K562 (cell line): Measurements from ENCODE around the gene FGFRL1. TPM values are rescaled to one million over a fixed set of nuclear protein-coding genes. Genes with fewer than 3 reads are reported as not detected.

Experiments
- ATAC-seq: fragments of 200-7000 bp; cut with Tn5 transposase; 3 replicates; pipeline ENCODE4 v1.9.1; 2020; ENCODE audit warnings: moderate library complexity
- BruUV-seq: library from RNA; stranded (reverse); fragments of 400-500 nt; replicated peaks from 2 replicates; lab custom pipeline; 2021; lab: Mats Ljungman, UMichigan
- CTCF ChIA-PET: fragments of 300-600 bp; formaldehyde crosslinking; extraction: SDS; loops from one replicate; lab custom pipeline; 2021; ENCODE audit warnings: low intra/inter-chr PET ratio; lab: Yijun Ruan, JAX
- POLR2A ChIA-PET: fragments of 300-600, 350-650 bp; sonication (Branson Sonifier 250); formaldehyde crosslinking; extraction: SDS; loops from one replicate; lab custom pipeline; 2021; ENCODE audit warnings: antibody characterized with exemption, inconsistent platforms; lab: Yijun Ruan, JAX
- DNase-seq, 4 experiments: peaks; one replicate each; pipeline versions ENCODE4 v3.0.0 to v3.0.0-alpha.2; 2011 to 2018; ENCODE audit warnings: low spot score in 3 of 4, mixed read lengths in 3 of 4; ENCODE audit errors: extremely low read depth in 1 of 4
- FAIRE-seq: peaks from 2 replicates; lab custom pipeline; 2011; peaks lifted over from hg19 to GRCh38; lab: Jason Lieb, UNC
- H2AFZ ChIP-seq: 2 replicates; pipeline ENCODE4 v1.6.0; 2011; ENCODE audit warnings: low read depth, low read length, control low read depth, inconsistent platforms
- H3K27ac ChIP-seq: fragments of 200-600 bp; 3 replicates; pipeline ENCODE4 v1.8.0; 2011; ENCODE audit warnings: low read depth, mild to moderate bottlenecking, control low read depth, inconsistent platforms, low read length, moderate library complexity, mixed read lengths; ENCODE audit errors: extremely low read depth
- H3K27me3 ChIP-seq, 2 experiments: fragments of 300-600 bp in 1 of 2; 2 replicates in 1 of 2; 3 replicates in 1 of 2; pipeline versions ENCODE4 v1.6.0 to v1.8.0; 2011; ENCODE audit warnings: inconsistent platforms in 2 of 2, low read length in 2 of 2, mild to moderate bottlenecking in 1 of 2, mixed read lengths in 1 of 2, moderate library complexity in 1 of 2; ENCODE audit not compliant: control insufficient read depth in 2 of 2, insufficient read depth in 2 of 2
- H3K36me3 ChIP-seq: fragments of 300-600 bp; 3 replicates; pipeline ENCODE4 v1.8.0; 2011; ENCODE audit warnings: mild to moderate bottlenecking, low read length, inconsistent platforms; ENCODE audit not compliant: control insufficient read depth, insufficient read depth
- H3K4me1 ChIP-seq, 2 experiments: fragments of 200-600 bp in 1 of 2; replicated peaks in 1 of 2; 2 replicates in 1 of 2; 3 replicates in 1 of 2; pipeline versions ENCODE4 v1.5.1 to v1.8.0; 2011; ENCODE audit warnings: inconsistent platforms in 2 of 2, low read length in 2 of 2, mild to moderate bottlenecking in 1 of 2, mixed read lengths in 1 of 2, moderate library complexity in 1 of 2; ENCODE audit not compliant: control insufficient read depth in 2 of 2, insufficient read depth in 2 of 2
- H3K4me2 ChIP-seq: 2 replicates; pipeline ENCODE4 v1.6.1; 2011; ENCODE audit warnings: low read length, control low read depth, inconsistent platforms, mixed read lengths; ENCODE audit not compliant: insufficient read depth
- H3K4me3 ChIP-seq: fragments of 200-600 bp; sonication (generic), shearing (Covaris generic); 2 replicates; pipeline ENCODE4 v1.5.1; 2016; ENCODE audit warnings: control low read depth, inconsistent platforms
- H3K79me2 ChIP-seq: fragments of 200-600 bp; 3 replicates; pipeline ENCODE4 v1.8.0; 2011; ENCODE audit warnings: low read length, inconsistent platforms; ENCODE audit not compliant: control insufficient read depth, insufficient read depth
- H3K9ac ChIP-seq, 2 experiments: 2 replicates each; pipeline versions ENCODE4 v1.6.0 to v1.6.1; 2011; ENCODE audit warnings: low read depth in 2 of 2, low read length in 2 of 2, control low read depth in 1 of 2, inconsistent platforms in 1 of 2, mild to moderate bottlenecking in 1 of 2, mixed read lengths in 1 of 2; ENCODE audit not compliant: insufficient read depth in 1 of 2
- H3K9me1 ChIP-seq: one replicate; pipeline ENCODE4 v1.6.0; 2011; ENCODE audit warnings: inconsistent platforms, mild to moderate bottlenecking, low read length, moderate library complexity; ENCODE audit not compliant: control insufficient read depth, insufficient read depth
- H3K9me3 ChIP-seq: replicated peaks from 2 replicates; pipeline ENCODE4 v1.5.1; 2011; ENCODE audit warnings: low read depth, low read length, inconsistent platforms; ENCODE audit not compliant: control insufficient read depth, insufficient read depth
- H4K20me1 ChIP-seq: replicated peaks from 2 replicates; pipeline ENCODE4 v1.6.1; 2011; ENCODE audit warnings: low read length, inconsistent platforms, mixed read lengths; ENCODE audit not compliant: control insufficient read depth, insufficient read depth
- BCL6 ChIP-seq: fragments of 250-450 bp; sonication (Bioruptor Pico); IDR thresholded peaks from 2 replicates; pipeline ENCODE4 v1.4.0; 2020
- GABPA ChIP-seq: fragments of 200-800 bp; sonication (Bioruptor generic); conservative IDR thresholded peaks from 2 replicates; pipeline ENCODE4 v1.6.1; 2016; ENCODE audit warnings: low read depth, missing genetic modification characterization, missing compliant biosample characterization
- KDM2B ChIP-seq: fragments of 250-450 bp; sonication (Bioruptor Pico); IDR thresholded peaks from 2 replicates; pipeline ENCODE4 v1.8.0; 2021; ENCODE audit warnings: mild to moderate bottlenecking, moderate library complexity
- NR2C2 ChIP-seq, 2 experiments: fragments of 200-800 bp in 1 of 2; sonication (Bioruptor generic) in 1 of 2; sonication (generic) in 1 of 2; formaldehyde crosslinking in 1 of 2; IDR thresholded peaks; 2 replicates each; pipeline versions ENCODE4 v1.6.1 to v1.8.0; 2016 to 2022; ENCODE audit warnings: mild to moderate bottlenecking in 1 of 2, missing compliant biosample characterization in 1 of 2, missing genetic modification characterization in 1 of 2, missing genetic modification reagents in 1 of 2
- SAFB ChIP-seq: fragments of 200-400 bp; formaldehyde crosslinking; IDR thresholded peaks from 2 replicates; pipeline ENCODE4 v1.6.1; 2017; ENCODE audit warnings: low read depth, low read length, borderline replicate concordance
- TARDBP ChIP-seq: fragments of 450-650 bp; IDR thresholded peaks from 2 replicates; pipeline ENCODE4 v1.6.1; 2016
- USF2 ChIP-seq: sonication (generic); formaldehyde crosslinking; IDR thresholded peaks from 2 replicates; pipeline ENCODE4 v1.5.0; 2020; ENCODE audit warnings: missing genetic modification reagents
- WGBS: fragments of 100-300 bp; shearing (Covaris generic); methylation state at CpG from one replicate; pipeline ENCODE4 v1.1.6; 2016; ENCODE audit warnings: low coverage, mixed read lengths; ENCODE audit not compliant: insufficient coverage; ENCODE audit errors: missing lambda C conversion rate; 5-methylcytosine and 5-hydroxymethylcytosine counted together
- in situ Hi-C: fragments of 300-500 bp; cut with MboI; formaldehyde crosslinking; loops from 4 replicates; pipeline ENCODE4 v1.15.0; 2018; ENCODE audit warnings: inconsistent platforms, mixed read lengths
- intact Hi-C: fragments of 100-400 bp; cut with micrococcal nuclease; formaldehyde crosslinking; loops from 2 replicates; pipeline ENCODE4 v1.14.2; 2022
- polyA plus RNA-seq, 8 experiments: library from polyadenylated mRNA; depleted of rRNA in 4 of 8; stranded (reverse) in 5 of 8; unstranded in 3 of 8; fragments of >200 nt; fragmentation: Nextera tagmentation in 2 of 8; fragmentation: Illumina TruSeq in 1 of 8; extraction: Ambion mirVana in 2 of 8; extraction: Trizol in 1 of 8; gene quantifications; 2 replicates each; pipeline versions ENCODE4 v1.2.1 to v1.2.3, GENCODE V29; 2011 to 2014; ENCODE audit warnings: inconsistent platforms in 1 of 8, missing spikeins in 1 of 8
- total RNA-seq, 7 experiments: library from RNA; depleted of rRNA in 6 of 7; stranded (reverse); fragments of >200 nt in 6 of 7; fragmentation: Illumina TruSeq in 2 of 7; extraction: Trizol in 2 of 7; gene quantifications; 2 replicates each; pipeline versions ENCODE4 v1.2.1 to v1.2.3, GENCODE V29; 2011 to 2021; ENCODE audit warnings: low replicate concordance in 1 of 7
- TF ChIP-seq, protein P1 (sequence below): sonication (generic); formaldehyde crosslinking; IDR thresholded peaks from 2 replicates; pipeline ENCODE4 v1.8.0; 2022; ENCODE audit warnings: missing genetic modification reagents, mild to moderate bottlenecking, borderline replicate concordance
- TF ChIP-seq, protein P2 (sequence below), 2 experiments: fragments of 150-350 bp in 1 of 2; IDR thresholded peaks; 2 replicates each; pipeline ENCODE4 v1.6.1; 2012 to 2016; ENCODE audit warnings: low read depth in 2 of 2, low read length in 2 of 2, mild to moderate bottlenecking in 1 of 2, moderate library complexity in 1 of 2
- TF ChIP-seq, protein P3 (sequence below): sonication (generic); formaldehyde crosslinking; IDR thresholded peaks from 2 replicates; pipeline ENCODE4 v1.9.0; 2022; ENCODE audit warnings: mild to moderate bottlenecking, missing genetic modification reagents

FGFRL1 gene
- total and polyA plus RNA-seq, 9 of the 15 experiments (the other 6 are each of a cell fraction or from before 2014, with no cell fraction given) = 0.34 to 49.9 (median 14.6) TPM

- POLR2A ChIA-PET = interaction anchor here (0.9 kb wide), 1 partner anchor 13 kb away, joined by 3 read pairs; the partner anchor contains the start of gene IDUA
- H3K9me1 ChIP-seq = no peaks in the 10 kb centered on the region
- intact Hi-C loops = loop anchor here (2.0 kb wide), 1 partner anchor 43 kb away; no protein-coding TSS in a partner anchor
- H3K4me3 ChIP-seq = peak within 1 kb of the TSS; percentile 79
- FAIRE-seq (no peak), ATAC-seq (peak; percentile 93), DNase-seq (peak; percentile 84 to 98 (median 97))
- no peaks in the 10 kb centered on the region for H3K9me3 ChIP-seq
- no peaks in the 10 kb centered on the region for H3K27me3 ChIP-seq
- H3K4me1 ChIP-seq = peaks cover 0 to 61% of the 10 kb centered on the region in 2 experiments; a peak in 4 of 5 replicates
- H3K4me2 ChIP-seq = peak within 1 kb of the TSS; percentile 79
- peaks cover 10% of the 10 kb centered on the region; the same call in 2 of the 3 replicates for H3K79me2 ChIP-seq
- H4K20me1 ChIP-seq = no peaks in the 10 kb centered on the region; the same call in 1 of the 2 replicates
- in situ Hi-C loops = no loop called here
- peak within 1 kb of the TSS; percentile 67; the same call in 1 of the 2 replicates for H2AFZ ChIP-seq
- H3K27ac ChIP-seq = peak within 1 kb of the TSS; percentile 57; the same call in 2 of the 3 replicates
- WGBS = 21% methylated on average over 54 of the region's 123 CpGs
- peaks cover 3% of the 10 kb centered on the region; the same call in 1 of the 3 replicates for H3K36me3 ChIP-seq
- H3K9ac ChIP-seq = peak within 1 kb of the TSS; percentile 64 to 98; a peak in 3 of 4 replicates
- BruUV-seq = TSS peak; percentile 89
- CTCF ChIA-PET = no interaction called here
- TF ChIP-seq, protein P1, sequence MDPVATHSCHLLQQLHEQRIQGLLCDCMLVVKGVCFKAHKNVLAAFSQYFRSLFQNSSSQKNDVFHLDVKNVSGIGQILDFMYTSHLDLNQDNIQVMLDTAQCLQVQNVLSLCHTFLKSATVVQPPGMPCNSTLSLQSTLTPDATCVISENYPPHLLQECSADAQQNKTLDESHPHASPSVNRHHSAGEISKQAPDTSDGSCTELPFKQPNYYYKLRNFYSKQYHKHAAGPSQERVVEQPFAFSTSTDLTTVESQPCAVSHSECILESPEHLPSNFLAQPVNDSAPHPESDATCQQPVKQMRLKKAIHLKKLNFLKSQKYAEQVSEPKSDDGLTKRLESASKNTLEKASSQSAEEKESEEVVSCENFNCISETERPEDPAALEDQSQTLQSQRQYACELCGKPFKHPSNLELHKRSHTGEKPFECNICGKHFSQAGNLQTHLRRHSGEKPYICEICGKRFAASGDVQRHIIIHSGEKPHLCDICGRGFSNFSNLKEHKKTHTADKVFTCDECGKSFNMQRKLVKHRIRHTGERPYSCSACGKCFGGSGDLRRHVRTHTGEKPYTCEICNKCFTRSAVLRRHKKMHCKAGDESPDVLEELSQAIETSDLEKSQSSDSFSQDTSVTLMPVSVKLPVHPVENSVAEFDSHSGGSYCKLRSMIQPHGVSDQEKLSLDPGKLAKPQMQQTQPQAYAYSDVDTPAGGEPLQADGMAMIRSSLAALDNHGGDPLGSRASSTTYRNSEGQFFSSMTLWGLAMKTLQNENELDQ = no peak
- TF ChIP-seq NR2C2 (CRISPR knock-in tag; IDR thresholded peaks at IDR 0.05) (no peak), NR2C2 (tag; IDR thresholded peaks at IDR 0.05) (peak; percentile 44), KDM2B (CRISPR knock-in tag) (peak; percentile 81; the same call in 1 of the 2 replicates), BCL6 (no peak), USF2 (CRISPR knock-in tag) (peak; percentile 18; the same call in 1 of the 2 replicates), GABPA (peak; percentile 62), TARDBP (peak; percentile 83), SAFB (peak; percentile 97)
- TF ChIP-seq, protein P2, sequence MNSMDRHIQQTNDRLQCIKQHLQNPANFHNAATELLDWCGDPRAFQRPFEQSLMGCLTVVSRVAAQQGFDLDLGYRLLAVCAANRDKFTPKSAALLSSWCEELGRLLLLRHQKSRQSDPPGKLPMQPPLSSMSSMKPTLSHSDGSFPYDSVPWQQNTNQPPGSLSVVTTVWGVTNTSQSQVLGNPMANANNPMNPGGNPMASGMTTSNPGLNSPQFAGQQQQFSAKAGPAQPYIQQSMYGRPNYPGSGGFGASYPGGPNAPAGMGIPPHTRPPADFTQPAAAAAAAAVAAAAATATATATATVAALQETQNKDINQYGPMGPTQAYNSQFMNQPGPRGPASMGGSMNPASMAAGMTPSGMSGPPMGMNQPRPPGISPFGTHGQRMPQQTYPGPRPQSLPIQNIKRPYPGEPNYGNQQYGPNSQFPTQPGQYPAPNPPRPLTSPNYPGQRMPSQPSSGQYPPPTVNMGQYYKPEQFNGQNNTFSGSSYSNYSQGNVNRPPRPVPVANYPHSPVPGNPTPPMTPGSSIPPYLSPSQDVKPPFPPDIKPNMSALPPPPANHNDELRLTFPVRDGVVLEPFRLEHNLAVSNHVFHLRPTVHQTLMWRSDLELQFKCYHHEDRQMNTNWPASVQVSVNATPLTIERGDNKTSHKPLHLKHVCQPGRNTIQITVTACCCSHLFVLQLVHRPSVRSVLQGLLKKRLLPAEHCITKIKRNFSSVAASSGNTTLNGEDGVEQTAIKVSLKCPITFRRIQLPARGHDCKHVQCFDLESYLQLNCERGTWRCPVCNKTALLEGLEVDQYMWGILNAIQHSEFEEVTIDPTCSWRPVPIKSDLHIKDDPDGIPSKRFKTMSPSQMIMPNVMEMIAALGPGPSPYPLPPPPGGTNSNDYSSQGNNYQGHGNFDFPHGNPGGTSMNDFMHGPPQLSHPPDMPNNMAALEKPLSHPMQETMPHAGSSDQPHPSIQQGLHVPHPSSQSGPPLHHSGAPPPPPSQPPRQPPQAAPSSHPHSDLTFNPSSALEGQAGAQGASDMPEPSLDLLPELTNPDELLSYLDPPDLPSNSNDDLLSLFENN (IDR thresholded peaks at IDR 0.05; ENCODE audit: low read depth in 2 of 2, low read length in 2 of 2) = no peak
- TF ChIP-seq, protein P3, sequence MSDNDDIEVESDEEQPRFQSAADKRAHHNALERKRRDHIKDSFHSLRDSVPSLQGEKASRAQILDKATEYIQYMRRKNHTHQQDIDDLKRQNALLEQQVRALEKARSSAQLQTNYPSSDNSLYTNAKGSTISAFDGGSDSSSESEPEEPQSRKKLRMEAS (CRISPR knock-in tag) = peak; percentile 79
These were observed 37.7 kb upstream of the FGFRL1 start, which contains the start of gene DGKQ for GRCh38 chr4:973431-974397. Gene DGKQ (minus strand): TSS chr4:973569. CDS start chr4:973482, 87 bp downstream.
